Erythroblast (primary cell): ENCODE measurements around the gene TMEM237.
A peak's percentile ranks its signal among the peaks of the same experiment; 100 is the strongest.

Source experiments
- DNase-seq, 2 experiments: peaks; one replicate each; lab custom pipeline; 2025; lab: John Stamatoyannopoulos, UW
- GATA1 ChIP-seq: IDR thresholded peaks from 2 replicates; pipeline ENCODE4 v1.6.1; 2011; ENCODE audit warnings: low read depth, mild to moderate bottlenecking, control low read depth, low read length, moderate library complexity
- POLR2A ChIP-seq: IDR thresholded peaks from 2 replicates; pipeline ENCODE4 v1.6.1; 2011; ENCODE audit warnings: mild to moderate bottlenecking, low read length

The TMEM237 gene

DNA sequence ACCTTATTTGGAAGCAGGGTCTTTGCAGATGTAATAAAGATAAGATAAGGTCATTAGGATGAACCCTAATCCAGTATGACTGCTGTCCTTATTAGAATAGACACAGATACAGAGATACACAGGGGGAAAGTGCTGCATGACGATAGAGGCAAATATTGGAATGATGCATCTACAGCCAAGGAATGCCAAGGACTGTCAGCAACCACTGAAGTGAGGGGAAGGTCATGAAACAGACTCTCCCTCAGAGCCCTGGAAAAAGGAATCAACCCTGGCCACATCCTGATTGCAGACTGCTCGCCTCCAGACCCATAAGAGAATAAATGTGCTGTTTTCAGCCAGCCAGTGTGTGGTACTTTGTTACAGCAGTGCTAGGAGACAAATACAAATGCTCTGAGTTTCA is 14.8 kb downstream of the TMEM237 start:
- no peak for DNase-seq
- TF ChIP-seq POLR2A (no peak), GATA1 (no peak)

DNA sequence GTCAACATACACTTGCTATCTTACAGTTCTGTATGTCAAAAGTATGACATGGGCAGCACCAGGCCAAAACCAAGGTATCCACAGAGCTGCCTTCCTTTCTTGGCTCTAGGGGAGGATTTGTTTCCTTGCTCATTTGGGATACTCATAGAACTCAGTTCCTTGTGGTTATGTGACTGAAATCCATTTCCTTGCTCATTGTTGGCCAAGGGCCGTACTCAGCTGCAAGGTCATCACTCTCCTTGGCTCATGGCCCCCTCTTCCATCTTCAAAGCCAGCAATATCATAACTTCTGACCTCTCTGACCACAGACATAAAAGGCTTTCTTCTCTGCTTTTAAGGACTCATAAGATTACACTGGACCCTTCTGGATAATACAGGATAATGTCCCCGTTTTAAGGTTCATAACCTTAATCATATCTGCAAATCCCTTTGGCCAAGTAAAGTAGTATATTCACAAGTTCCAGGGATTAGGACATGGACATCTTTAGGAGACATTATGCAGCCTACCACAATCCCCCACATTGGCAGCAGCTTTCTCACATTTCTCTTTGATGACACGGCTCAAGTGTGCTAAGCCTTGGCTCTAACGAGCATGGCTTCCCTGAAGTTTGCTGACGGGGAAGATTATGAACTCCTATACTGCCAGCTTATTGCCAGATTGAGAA is 20.9 kb downstream of the TMEM237 start:
- no peak for DNase-seq
- TF ChIP-seq POLR2A (no peak), GATA1 (no peak)

DNA sequence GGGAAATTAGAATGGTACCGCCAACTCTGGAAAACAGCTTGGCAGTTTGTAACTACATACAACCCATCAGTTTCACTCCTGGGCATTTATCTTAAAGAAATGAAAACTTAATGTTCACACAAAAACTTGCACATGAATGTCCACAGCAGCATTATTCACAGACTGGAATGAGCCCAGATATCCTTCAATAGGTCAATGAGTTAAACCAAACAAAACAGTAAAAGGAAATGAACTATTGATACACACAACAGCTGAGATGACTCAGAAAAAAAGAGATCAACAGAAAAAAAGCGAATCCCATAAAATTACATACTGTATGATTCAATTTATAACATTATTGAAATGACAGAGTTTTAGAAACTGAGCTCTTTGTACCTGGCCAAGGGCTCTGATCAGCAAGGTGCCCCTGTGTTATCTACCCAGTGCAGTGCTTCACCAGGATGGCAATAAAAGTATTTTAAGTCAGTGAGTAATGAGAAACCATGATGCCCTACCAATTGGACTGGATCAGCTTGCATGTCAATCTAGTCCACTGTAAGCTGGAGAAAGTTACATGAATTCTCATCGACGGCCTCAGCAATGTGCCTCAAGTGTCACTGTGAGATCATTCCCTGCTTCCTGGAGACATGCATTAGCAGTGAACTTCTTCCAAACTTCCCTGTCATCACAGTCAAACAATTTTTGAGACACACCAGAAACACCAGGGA is 21.9 kb downstream of the TMEM237 start:
- DNase-seq, result no peak
- no peak for TF ChIP-seq GATA1
- TF ChIP-seq POLR2A, result no peak

DNA sequence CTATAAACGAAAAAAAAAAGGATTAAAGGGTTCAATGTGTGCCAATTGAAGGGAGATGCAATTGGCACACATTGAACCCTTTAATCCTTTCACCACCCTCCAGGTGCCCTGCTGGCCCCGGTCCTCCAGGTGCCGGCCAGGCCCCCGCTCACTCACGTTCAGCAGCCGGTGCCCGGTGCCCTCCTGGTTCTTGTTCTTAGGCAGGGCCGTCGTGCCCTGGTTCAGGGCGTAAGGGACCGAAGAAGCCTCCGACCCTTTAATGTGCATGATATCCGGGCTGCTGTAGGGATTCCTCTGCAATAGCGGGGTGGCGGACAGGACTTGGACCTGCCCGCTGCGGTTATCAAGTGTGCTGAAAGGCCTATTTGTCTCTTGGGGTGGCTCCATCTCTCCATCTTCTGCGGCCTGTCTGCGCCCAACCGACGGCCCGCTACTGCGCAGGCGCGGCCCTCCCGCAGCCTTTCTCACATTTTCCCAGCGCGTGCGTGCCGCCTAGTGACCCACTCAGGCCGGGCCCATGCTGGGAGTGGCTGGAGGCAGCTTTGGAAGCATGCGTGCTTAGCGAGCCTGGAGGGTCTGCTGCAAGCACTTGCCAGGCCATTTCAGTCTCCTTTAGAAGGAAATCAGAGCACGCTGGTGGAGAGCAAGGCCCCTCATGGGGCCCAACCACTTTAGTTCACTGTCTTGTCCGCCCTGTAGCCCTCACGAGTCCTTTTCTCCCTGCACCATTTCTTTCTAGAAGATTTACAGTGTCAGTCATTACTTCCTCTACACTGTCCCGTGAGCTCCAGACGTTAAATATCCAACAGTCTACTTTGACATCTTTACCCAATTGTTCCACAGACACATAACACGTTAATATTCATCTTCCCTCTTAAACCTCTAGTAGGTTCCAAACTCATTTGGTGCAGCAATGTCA is 24.3 kb downstream of the TMEM237 start:
- peak; percentile 48 to 60 for DNase-seq
- TF ChIP-seq GATA1 (no peak), POLR2A (no peak)

DNA sequence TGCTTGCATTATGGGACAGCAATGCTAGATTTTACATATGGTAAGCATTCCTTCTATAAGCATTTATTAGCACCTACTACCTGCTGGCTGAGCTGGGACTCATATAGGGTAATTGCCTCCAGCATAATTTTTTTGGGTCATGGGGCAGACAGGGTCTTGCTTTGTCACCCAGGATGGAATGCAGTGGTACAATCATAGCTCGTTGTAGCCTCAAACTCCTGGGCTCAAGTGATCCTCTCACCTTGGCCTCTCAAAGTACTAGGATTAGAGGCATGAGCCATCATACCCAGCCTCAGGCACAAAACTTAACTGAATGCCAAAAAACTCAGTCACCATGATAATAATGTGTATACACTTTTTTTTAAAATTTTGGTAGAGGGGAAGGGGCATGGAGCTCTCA is 35.3 kb downstream of the TMEM237 start:
- no peak for DNase-seq
- TF ChIP-seq POLR2A, result no peak
- no peak for TF ChIP-seq GATA1

DNA sequence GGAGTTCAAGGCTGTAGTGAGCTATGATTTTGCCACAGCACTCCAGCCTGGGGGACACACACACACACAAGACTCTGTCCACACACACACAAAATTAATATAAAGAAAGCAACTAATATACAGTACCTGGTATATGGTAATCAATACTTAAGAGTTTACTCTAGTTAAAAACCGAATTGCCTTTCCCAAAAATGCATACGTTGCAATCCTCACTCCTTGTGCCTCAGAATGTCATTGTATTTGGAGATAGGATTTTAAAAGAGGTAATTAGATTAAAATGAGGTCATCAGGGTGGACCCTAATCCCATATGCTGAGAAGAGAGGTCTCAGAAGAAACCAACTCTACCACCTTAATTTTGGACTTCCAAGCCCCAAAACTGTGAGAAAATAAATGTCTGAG is 35.7 kb downstream of the TMEM237 start:
- DNase-seq, result no peak
- no peak for TF ChIP-seq GATA1
- no peak for TF ChIP-seq POLR2A

DNA sequence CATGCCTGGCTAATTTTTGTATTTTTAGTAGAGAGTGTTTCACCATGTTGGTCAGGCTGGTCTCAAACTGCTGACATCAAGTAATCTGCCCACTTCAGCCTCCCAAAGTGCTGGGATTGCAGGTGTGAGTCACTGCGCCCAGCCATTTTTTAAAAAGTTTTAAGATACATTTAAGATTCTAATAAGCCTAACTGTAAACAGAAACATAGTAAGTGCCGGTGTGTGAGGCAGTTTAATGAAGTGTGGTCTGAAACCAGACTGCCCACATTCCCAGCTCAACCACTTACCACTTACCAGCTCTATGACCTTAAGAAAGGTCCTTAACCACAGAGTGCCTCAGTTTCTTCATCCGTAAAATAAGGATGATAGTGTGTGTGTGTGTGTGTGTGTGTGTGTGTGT is 42.4 kb downstream of the TMEM237 start:
- DNase-seq, result no peak
- TF ChIP-seq POLR2A (no peak), GATA1 (no peak)

DNA sequence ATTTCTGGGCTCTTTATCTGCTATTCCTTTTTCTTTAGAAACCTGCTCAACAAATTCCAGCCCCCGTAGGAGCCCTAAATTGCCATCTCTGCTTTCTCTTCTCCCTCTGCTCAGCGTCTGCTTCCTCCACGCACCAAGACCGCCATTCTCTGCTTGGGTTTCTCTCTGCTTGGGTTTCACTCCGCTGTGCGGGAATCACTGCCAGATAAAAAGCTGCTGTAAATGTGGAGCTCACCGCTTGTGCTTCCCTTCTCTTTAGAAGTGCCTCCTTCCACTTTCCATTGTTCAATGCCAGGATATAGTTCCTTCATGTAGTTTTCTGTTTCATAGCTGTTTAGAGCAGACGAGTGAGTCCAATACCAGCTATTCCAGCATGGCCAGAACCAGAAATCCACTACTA is 45.9 kb downstream of the TMEM237 start:
- DNase-seq, result no peak
- TF ChIP-seq POLR2A (no peak), GATA1 (no peak)

DNA sequence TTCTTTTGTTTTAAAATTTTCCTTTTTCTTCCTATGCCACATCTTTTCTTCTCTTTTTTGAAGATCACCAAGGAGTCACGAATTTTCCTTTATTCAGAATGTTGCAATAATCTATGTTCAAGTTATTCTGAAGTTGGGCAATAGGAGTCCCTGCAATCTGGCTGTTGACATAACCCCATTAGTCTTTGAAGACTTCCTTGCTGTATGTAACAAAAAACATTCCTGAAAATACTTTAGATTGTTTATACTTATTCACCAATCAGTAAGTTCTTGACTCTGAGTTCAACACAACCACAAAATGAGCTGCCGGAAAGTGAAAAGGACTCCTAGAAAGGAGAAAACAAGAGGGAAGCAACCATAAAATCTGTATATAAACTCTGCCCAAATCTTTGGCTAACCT is 62.8 kb downstream of the TMEM237 start:
- DNase-seq, result no peak
- TF ChIP-seq POLR2A (no peak), GATA1 (no peak)

DNA sequence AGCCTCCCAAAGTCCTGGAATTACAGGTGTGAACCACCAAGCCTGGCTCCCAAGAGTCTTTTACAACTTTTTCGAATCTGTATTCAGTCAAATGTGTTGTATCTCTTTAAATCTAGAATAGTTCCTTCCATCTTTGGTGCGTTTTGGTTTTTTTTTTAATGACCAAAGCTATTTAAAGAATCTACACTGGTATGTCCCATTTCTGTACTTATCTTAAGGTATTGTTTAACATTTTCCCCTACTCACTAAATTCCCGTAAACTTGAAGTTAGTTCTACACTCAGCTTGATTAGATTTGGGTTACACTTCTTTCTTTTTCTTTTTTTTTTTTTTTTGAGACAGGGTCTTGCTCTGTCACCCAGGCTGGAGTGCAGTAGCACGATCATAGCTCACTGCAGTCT is 63.8 kb downstream of the TMEM237 start:
- DNase-seq, result no peak
- TF ChIP-seq GATA1 (no peak), POLR2A (no peak)

DNA sequence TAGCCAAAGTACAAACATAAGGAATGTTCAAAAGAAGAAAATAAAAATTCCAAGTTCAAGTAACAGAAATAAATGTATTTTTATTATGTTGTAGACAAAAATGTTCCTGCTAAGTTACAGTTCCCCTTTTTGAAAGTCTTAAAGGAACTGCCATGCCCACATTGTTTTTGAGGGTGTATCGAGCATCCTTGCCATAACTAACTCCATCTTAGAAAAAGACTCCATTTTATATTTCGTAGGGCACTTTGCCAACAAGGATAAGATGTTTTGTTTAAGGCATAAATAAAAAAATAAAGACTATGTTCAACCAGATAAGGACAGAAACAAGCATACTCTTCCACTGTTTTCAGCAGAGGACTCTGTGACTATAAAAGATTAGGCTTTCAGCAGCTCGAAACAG is 67.3 kb downstream of the TMEM237 start:
- TF ChIP-seq GATA1 (no peak), POLR2A (no peak)
- DNase-seq, result peak in 1 of 2 experiments; percentile 21

DNA sequence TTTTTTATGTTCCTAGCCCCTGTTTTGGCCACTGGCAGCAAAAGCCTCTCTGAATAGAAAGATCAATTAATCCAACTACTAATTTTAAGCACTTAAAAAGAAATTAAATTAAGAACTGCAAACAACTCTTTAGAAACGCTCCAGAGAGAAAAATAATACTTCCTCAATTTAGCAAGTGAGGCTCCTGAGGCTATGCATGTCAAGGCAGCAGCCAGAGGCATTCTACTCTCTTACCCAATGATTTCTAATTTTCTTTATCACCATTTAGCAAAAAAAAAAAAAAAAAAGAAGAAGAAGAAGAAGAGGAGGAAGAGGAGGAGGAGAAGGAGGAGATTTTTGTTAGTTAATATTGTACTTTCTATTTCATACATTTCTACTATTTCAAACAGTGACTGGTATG is 68.5 kb downstream of the TMEM237 start:
- TF ChIP-seq POLR2A, result no peak
- no peak for TF ChIP-seq GATA1
- DNase-seq, result no peak

DNA sequence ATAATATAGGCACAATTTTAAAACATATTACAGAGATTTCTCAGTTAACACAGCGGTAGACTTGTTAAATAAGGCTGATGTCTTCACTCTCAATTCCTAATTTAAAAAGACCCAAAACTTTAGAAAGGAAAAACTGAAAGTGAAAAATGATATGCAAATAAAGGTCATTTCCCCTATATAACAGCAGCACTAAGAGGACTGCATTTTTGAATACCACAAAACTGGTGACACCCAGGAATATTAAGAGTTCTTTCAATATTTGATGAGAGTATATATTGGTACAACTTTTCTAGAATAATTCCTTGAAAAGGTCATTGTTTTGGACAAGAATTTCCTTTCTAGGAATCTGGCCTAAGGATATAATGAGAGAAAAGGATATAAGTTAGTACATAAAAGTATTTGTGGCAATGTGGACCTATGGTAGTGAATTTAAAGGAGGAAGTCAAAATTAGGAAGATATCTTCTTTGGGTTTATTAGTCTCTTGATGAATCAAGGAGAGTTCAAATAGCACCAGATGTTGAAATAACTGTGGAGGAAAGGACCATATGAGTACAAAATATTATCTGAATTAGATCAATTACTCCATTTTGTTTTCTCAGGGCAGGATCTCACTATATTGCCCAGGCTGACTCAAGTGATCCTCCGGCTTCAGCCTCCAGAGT is 70.3 kb downstream of the TMEM237 start:
- no peak for TF ChIP-seq POLR2A
- TF ChIP-seq GATA1, result no peak
- no peak for DNase-seq
